H1 (cell line): Measurements from ENCODE around the gene JDP2. TPM values are rescaled to one million over a fixed set of nuclear protein-coding genes. Genes with fewer than 3 reads are reported as not detected.

Source experiments
- CTCF ChIA-PET: fragments of 300-600 bp; sonication (Branson Sonifier 250); formaldehyde crosslinking; loops from one replicate; lab custom pipeline; 2021; ENCODE audit not compliant: partially characterized antibody; lab: Charles Lee
- POLR2A ChIA-PET: fragments of 300-600 bp; sonication (Branson Sonifier 250); formaldehyde crosslinking; loops from one replicate; lab custom pipeline; 2021; ENCODE audit warnings: inconsistent platforms; ENCODE audit not compliant: partially characterized antibody; lab: Charles Lee
- DNase-seq, 2 experiments: peaks; one replicate each; pipeline versions ENCODE4 v3.0.0 to v3.0.0-alpha.2; 2010 to 2022; ENCODE audit warnings: low spot score in 2 of 2, low read depth in 1 of 2, mixed read lengths in 1 of 2
- FAIRE-seq: peaks from 2 replicates; lab custom pipeline; 2011; peaks lifted over from hg19 to GRCh38; lab: Jason Lieb, UNC
- H2AFZ ChIP-seq: 2 replicates; pipeline ENCODE4 v1.8.1; 2012; ENCODE audit warnings: low read length, inconsistent platforms
- H2AK5ac ChIP-seq: 2 replicates; pipeline ENCODE4 v1.6.1; 2013; ENCODE audit warnings: low read depth, low read length
- H2BK120ac ChIP-seq: replicated peaks from 2 replicates; pipeline ENCODE3; 2013; ENCODE audit warnings: low read depth, low read length, inconsistent platforms
- H2BK12ac ChIP-seq: 2 replicates; pipeline ENCODE4 v1.6.1; 2013; ENCODE audit warnings: low read depth, low read length
- H2BK15ac ChIP-seq: 2 replicates; pipeline ENCODE4 v1.6.1; 2013; ENCODE audit warnings: low read length
- H2BK20ac ChIP-seq: 2 replicates; pipeline ENCODE4 v1.6.1; 2013; ENCODE audit warnings: low read length
- H2BK5ac ChIP-seq: 2 replicates; pipeline ENCODE4 v1.6.1; 2013; ENCODE audit warnings: low read depth, low read length
- H3K14ac ChIP-seq: 2 replicates; pipeline ENCODE4 v1.6.1; 2013; ENCODE audit warnings: inconsistent platforms; ENCODE audit not compliant: insufficient read length
- H3K18ac ChIP-seq: 2 replicates; pipeline ENCODE4 v1.6.1; 2013; ENCODE audit warnings: low read length; ENCODE audit errors: extremely low read depth
- H3K23ac ChIP-seq: 2 replicates; pipeline ENCODE4 v1.6.1; 2013; ENCODE audit warnings: inconsistent platforms; ENCODE audit not compliant: insufficient read length
- H3K23me2 ChIP-seq: 2 replicates; pipeline ENCODE4 v1.6.1; 2013; ENCODE audit warnings: low read depth, low read length
- H3K27ac ChIP-seq: 2 replicates; pipeline ENCODE4 v1.6.1; 2011; ENCODE audit warnings: low read depth, low read length, inconsistent platforms
- H3K27me3 ChIP-seq, 4 experiments: replicated peaks in 1 of 4; 1 replicate in 1 of 4; 2 replicates in 3 of 4; pipeline versions ENCODE4 v1.6.1 to v1.8.1; 2011 to 2013; ENCODE audit warnings: low read length in 3 of 4, mild to moderate bottlenecking in 3 of 4, inconsistent platforms in 2 of 4, mixed read lengths in 2 of 4, moderate library complexity in 1 of 4; ENCODE audit not compliant: control insufficient read depth in 3 of 4, insufficient read depth in 3 of 4; ENCODE audit errors: extremely low read depth in 1 of 4
- H3K36me3 ChIP-seq, 4 experiments: 2 replicates each; pipeline versions ENCODE4 v1.6.1 to v1.8.1; 2011 to 2013; ENCODE audit warnings: mild to moderate bottlenecking in 4 of 4, low read length in 3 of 4, moderate library complexity in 2 of 4, control low read depth in 1 of 4, inconsistent platforms in 1 of 4; ENCODE audit not compliant: insufficient read depth in 4 of 4, control insufficient read depth in 2 of 4
- H3K4ac ChIP-seq: replicated peaks from 2 replicates; pipeline ENCODE3; 2013; ENCODE audit warnings: low read length, low read depth, mixed read lengths, inconsistent platforms; ENCODE audit not compliant: insufficient read length
- H3K4me1 ChIP-seq, 4 experiments: replicated peaks in 1 of 4; 1 replicate in 1 of 4; 2 replicates in 3 of 4; pipeline versions ENCODE4 v1.6.1 to v1.8.1; 2011 to 2013; ENCODE audit warnings: low read length in 3 of 4, inconsistent platforms in 2 of 4, mixed read lengths in 1 of 4; ENCODE audit not compliant: insufficient read depth in 4 of 4, control insufficient read depth in 3 of 4
- H3K4me2 ChIP-seq, 2 experiments: 2 replicates each; pipeline versions ENCODE4 v1.6.1 to v1.8.1; 2011 to 2013; ENCODE audit warnings: low read depth in 2 of 2, low read length in 2 of 2, control low read depth in 1 of 2, inconsistent platforms in 1 of 2, mild to moderate bottlenecking in 1 of 2; ENCODE audit not compliant: insufficient read depth in 1 of 2
- H3K4me3 ChIP-seq, 4 experiments: fragments of 200-600, 300-600 bp in 1 of 4; sonication (generic), shearing (Covaris generic), sonication (Bioruptor Twin) in 1 of 4; 2 replicates each; pipeline versions ENCODE4 v1.5.1 to v1.8.1; 2011 to 2016; ENCODE audit warnings: low read length in 4 of 4, low read depth in 3 of 4, control low read depth in 2 of 4, inconsistent platforms in 2 of 4, mild to moderate bottlenecking in 2 of 4, mixed read lengths in 1 of 4, moderate library complexity in 1 of 4; ENCODE audit not compliant: insufficient read depth in 2 of 4; ENCODE audit errors: extremely low read depth in 1 of 4
- H3K56ac ChIP-seq: replicated peaks from 2 replicates; pipeline ENCODE3; 2013; ENCODE audit warnings: low read depth, mild to moderate bottlenecking, mixed read lengths, low read length, inconsistent platforms; ENCODE audit not compliant: insufficient read length
- H3K79me1 ChIP-seq: 2 replicates; pipeline ENCODE4 v1.6.1; 2013; ENCODE audit warnings: low read depth, low read length, control low read depth
- H3K79me2 ChIP-seq, 2 experiments: 2 replicates each; pipeline versions ENCODE4 v1.6.1 to v1.8.1; 2012 to 2013; ENCODE audit warnings: low read length in 2 of 2, mild to moderate bottlenecking in 2 of 2, inconsistent platforms in 1 of 2; ENCODE audit not compliant: insufficient read depth in 2 of 2, control insufficient read depth in 1 of 2
- H3K9ac ChIP-seq, 4 experiments: replicated peaks in 1 of 4; 1 replicate in 1 of 4; 2 replicates in 3 of 4; pipeline versions ENCODE4 v1.6.1 to v1.8.1; 2011 to 2013; ENCODE audit warnings: low read depth in 3 of 4, low read length in 3 of 4, control low read depth in 2 of 4, mild to moderate bottlenecking in 2 of 4, moderate library complexity in 2 of 4, inconsistent platforms in 1 of 4; ENCODE audit errors: extremely low read depth in 1 of 4
- H3K9me3 ChIP-seq, 2 experiments: 2 replicates each; pipeline versions ENCODE4 v1.6.1 to v1.8.1; 2012 to 2013; ENCODE audit warnings: mild to moderate bottlenecking in 2 of 2, moderate library complexity in 2 of 2, control low read depth in 1 of 2, inconsistent platforms in 1 of 2, low read depth in 1 of 2, low read length in 1 of 2, mixed read lengths in 1 of 2; ENCODE audit not compliant: insufficient read depth in 2 of 2
- H4K20me1 ChIP-seq, 2 experiments: replicated peaks in 1 of 2; 2 replicates each; pipeline versions ENCODE3 to v1.8.1; 2011 to 2013; ENCODE audit warnings: inconsistent platforms in 2 of 2, low read length in 2 of 2, mild to moderate bottlenecking in 1 of 2; ENCODE audit not compliant: insufficient read depth in 2 of 2, control insufficient read depth in 1 of 2
- H4K5ac ChIP-seq: 2 replicates; pipeline ENCODE4 v1.6.1; 2013; ENCODE audit warnings: low read length, low read depth, mixed read lengths, inconsistent platforms; ENCODE audit not compliant: insufficient read length
- H4K8ac ChIP-seq: 2 replicates; pipeline ENCODE4 v1.8.0; 2013; ENCODE audit warnings: mild to moderate bottlenecking, moderate library complexity, low read length, inconsistent platforms; ENCODE audit not compliant: insufficient read depth; ENCODE audit errors: extremely low read depth
- H4K91ac ChIP-seq: replicated peaks from 2 replicates; pipeline ENCODE3; 2013; ENCODE audit warnings: low read length, mixed read lengths, inconsistent platforms; ENCODE audit not compliant: insufficient read length
- ASH2L ChIP-seq: fragments of 200-600, 300-600 bp; sonication (generic); IDR thresholded peaks from one replicate; pipeline ENCODE4 v1.7.1; 2017; ENCODE audit warnings: low read length
- BCL11A ChIP-seq, 2 experiments: IDR thresholded peaks; one replicate each; pipeline ENCODE4 v1.6.1; 2011; ENCODE audit warnings: low read depth in 2 of 2, low read length in 2 of 2, mild to moderate bottlenecking in 2 of 2
- CHD1 ChIP-seq: IDR thresholded peaks from 2 replicates; pipeline ENCODE4 v1.6.1; 2012; ENCODE audit warnings: low read depth, low read length, improper control_type of control experiment
- JUND ChIP-seq: IDR thresholded peaks from 2 replicates; pipeline ENCODE4 v1.6.1; 2011; ENCODE audit warnings: mild to moderate bottlenecking, improper control_type of control experiment, low read length
- KDM4A ChIP-seq: IDR thresholded peaks from one replicate; pipeline ENCODE4 v1.7.1; 2012; ENCODE audit warnings: low read depth, mild to moderate bottlenecking, moderate library complexity, low read length, inconsistent platforms; ENCODE audit not compliant: severe bottlenecking
- MAFK ChIP-seq: IDR thresholded peaks from 2 replicates; pipeline ENCODE4 v1.6.1; 2012; ENCODE audit warnings: low read depth, mild to moderate bottlenecking, improper control_type of control experiment, low read length
- NANOG ChIP-seq: IDR thresholded peaks from 2 replicates; pipeline ENCODE4 v1.6.1; 2011; ENCODE audit warnings: low read length, low read depth, mild to moderate bottlenecking, inconsistent platforms; ENCODE audit not compliant: insufficient read depth, poor library complexity, severe bottlenecking
- RFX5 ChIP-seq: IDR thresholded peaks from 2 replicates; pipeline ENCODE4 v1.6.1; 2011; ENCODE audit warnings: low read depth, low read length, improper control_type of control experiment, borderline replicate concordance
- SRF ChIP-seq: IDR thresholded peaks from 2 replicates; pipeline ENCODE4 v1.6.1; 2011; ENCODE audit warnings: mild to moderate bottlenecking, low read depth, low read length, moderate library complexity
- SUZ12 ChIP-seq: fragments of 200-600 bp; sonication (generic); IDR thresholded peaks from 2 replicates; pipeline ENCODE4 v1.6.1; 2012; ENCODE audit warnings: mild to moderate bottlenecking, inconsistent platforms, low read length, moderate library complexity, mixed read lengths
- ZNF274 ChIP-seq: IDR thresholded peaks from 2 replicates; pipeline ENCODE4 v1.7.0; 2012; ENCODE audit warnings: low read length, borderline replicate concordance; ENCODE audit errors: extremely low read depth
- WGBS, 2 experiments: shearing (Covaris generic) in 1 of 2; methylation state at CpG; one replicate each; pipeline versions ENCODE4 v1.1.6 to v1.1.7; 2013 to 2015; ENCODE audit warnings: low lambda C conversion rate in 2 of 2, mixed read lengths in 2 of 2, inconsistent platforms in 1 of 2, low coverage in 1 of 2, missing lambda C conversion rate in 1 of 2; ENCODE audit not compliant: insufficient replicate concordance in 2 of 2, insufficient coverage in 1 of 2, insufficient read length in 1 of 2; ENCODE audit errors: extremely low coverage in 1 of 2, missing lambda C conversion rate in 1 of 2; 5-methylcytosine and 5-hydroxymethylcytosine counted together
- polyA plus RNA-seq, 7 experiments: library from polyadenylated mRNA; depleted of rRNA in 3 of 7; stranded (reverse) in 5 of 7; unstranded in 2 of 7; fragments of >200 nt in 5 of 7; fragments of 200-250 nt in 2 of 7; gene quantifications; 1 replicate in 5 of 7; 2 replicates in 1 of 7; 4 replicates in 1 of 7; pipeline versions ENCODE4 v1.2.1 to v1.2.3, GENCODE V29; 2011 to 2013; ENCODE audit warnings: missing spikeins in 2 of 7, mixed read lengths in 2 of 7
- total RNA-seq: library from RNA; stranded (reverse); fragmentation: NEBNext Ultra II Directional; extraction: Animal tissue kit (Norgen Biotek cat#: 25700); gene quantifications from 2 replicates; pipeline ENCODE4 v1.2.1, GENCODE V29; 2021

JDP2 gene
- total and polyA plus RNA-seq, 2 of the 8 experiments (the other 6 are each of a cell fraction or from before 2014, with no cell fraction given) = 8.9 to 27.2 TPM

DNA sequence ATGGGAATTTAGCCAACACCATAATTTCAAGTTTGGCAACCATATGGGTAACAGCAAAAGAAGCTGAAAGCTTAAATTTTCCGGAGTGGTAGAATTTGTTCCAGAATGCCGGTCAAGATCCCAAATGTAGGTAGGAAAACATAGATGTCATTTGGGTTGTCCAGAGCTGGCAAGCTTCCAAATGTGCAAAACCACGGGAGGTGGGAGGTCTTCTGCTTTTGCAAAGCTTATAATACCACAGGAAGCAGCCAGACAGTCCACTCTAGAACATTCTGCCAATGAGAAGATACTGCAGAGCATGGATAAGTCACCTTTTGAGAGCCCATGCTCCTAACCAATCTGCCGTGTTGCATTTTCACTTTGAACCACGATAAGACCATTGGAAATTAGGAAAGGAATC lies 68.1 kb downstream of the JDP2 start:
- Histone ChIP-seq H2BK20ac (no peak overlapping the region), H3K79me1 (no peaks in the 10 kb centered on the region), H2BK5ac (no peak overlapping the region), H2BK120ac (no peak overlapping the region), H3K36me3 (no peaks in the 10 kb centered on the region), H3K79me2 (no peaks in the 10 kb centered on the region), H4K5ac (no peak overlapping the region), H3K27ac (no peak overlapping the region), H3K23ac (no peak overlapping the region), H3K56ac (no peak overlapping the region), H3K27me3 (no peaks in the 10 kb centered on the region; a peak in 1 of 7 replicates), H2AK5ac (no peak overlapping the region), H3K4me1 (no peaks in the 10 kb centered on the region), H3K4me2 (no peak overlapping the region), H4K8ac (no peak overlapping the region), H3K14ac (no peak overlapping the region), H2AFZ (no peak overlapping the region), H3K23me2 (no peaks in the 10 kb centered on the region), H3K9me3 (no peaks in the 10 kb centered on the region), H3K4me3 (no peak overlapping the region), H4K20me1 (no peaks in the 10 kb centered on the region), H3K4ac (no peak overlapping the region), H4K91ac (no peak overlapping the region), H2BK12ac (no peak overlapping the region), H2BK15ac (no peak overlapping the region), H3K9ac (no peak overlapping the region), H3K18ac (no peak overlapping the region)
- ChIA-PET CTCF (interaction anchor here (0.7 to 2.1 kb wide), 10 partner anchors 12 to 191 kb away, joined by 3 to 8 read pairs (median 4); no protein-coding TSS in a partner anchor), POLR2A (no interaction called here)
- DNase-seq (no peak), FAIRE-seq (no peak)
- WGBS, 2 experiments = 98% methylated on average over 5 of the region's 5 CpGs; no CpG with 5 or more reads in 1 of the 2 experiments
- TF ChIP-seq RFX5 (no peak), JUND (no peak), MAFK (no peak), ASH2L (no peak), KDM4A (no peak), CHD1 (no peak), ZNF274 (no peak), BCL11A (IDR thresholded peaks at IDR 0.05; ENCODE audit: low read depth in 2 of 2, low read length in 2 of 2) (no peak), NANOG (no peak), SRF (no peak), SUZ12 (no peak)
